Sigmoid colon (tissue), 4 donors: ENCODE measurements around the gene FAU.

Source experiments
- EP300 ChIP-seq, 4 donors: sonication (generic); formaldehyde crosslinking; IDR thresholded peaks; one replicate each; pipeline ENCODE4 v1.6.1; 2017; ENCODE audit warnings: antibody characterized with exemption in 4 of 4
- POLR2A ChIP-seq, 2 donors: fragments of 450-650 bp; IDR thresholded peaks; one replicate each; pipeline ENCODE4 v1.6.1; 2016; ENCODE audit warnings: antibody characterized with exemption in 2 of 2, mild to moderate bottlenecking in 2 of 2, moderate library complexity in 2 of 2
- TF ChIP-seq, protein P1 (sequence below), 4 experiments: fragments of 450-650 bp in 3 of 4; fragments of 200-600 bp in 1 of 4; IDR thresholded peaks; one replicate each; pipeline ENCODE4 v1.5.1; 2016 to 2019; ENCODE audit warnings: antibody characterized with exemption in 4 of 4, mild to moderate bottlenecking in 3 of 4, moderate library complexity in 2 of 4

DNA sequence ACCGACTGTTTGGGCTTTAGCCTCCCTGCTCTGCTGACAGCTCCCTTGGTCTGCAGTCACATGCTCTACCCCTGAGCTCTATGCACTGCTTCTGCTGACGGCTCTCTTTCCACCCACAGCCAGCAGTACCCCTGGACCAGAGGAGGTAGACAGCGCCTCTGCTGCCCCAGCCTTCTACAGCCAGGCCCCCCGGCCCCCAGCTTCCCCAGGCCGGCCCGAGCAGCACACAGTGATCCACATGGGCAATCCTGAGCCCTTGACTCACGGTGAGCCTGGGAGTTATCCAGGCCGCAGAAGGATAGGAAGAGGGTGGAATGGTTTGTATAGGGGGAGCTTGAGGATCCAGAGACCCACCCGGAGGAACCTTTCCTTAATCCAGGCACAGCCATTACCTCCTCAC is 35.1 kb downstream of the FAU start:
- TF ChIP-seq, protein P1, sequence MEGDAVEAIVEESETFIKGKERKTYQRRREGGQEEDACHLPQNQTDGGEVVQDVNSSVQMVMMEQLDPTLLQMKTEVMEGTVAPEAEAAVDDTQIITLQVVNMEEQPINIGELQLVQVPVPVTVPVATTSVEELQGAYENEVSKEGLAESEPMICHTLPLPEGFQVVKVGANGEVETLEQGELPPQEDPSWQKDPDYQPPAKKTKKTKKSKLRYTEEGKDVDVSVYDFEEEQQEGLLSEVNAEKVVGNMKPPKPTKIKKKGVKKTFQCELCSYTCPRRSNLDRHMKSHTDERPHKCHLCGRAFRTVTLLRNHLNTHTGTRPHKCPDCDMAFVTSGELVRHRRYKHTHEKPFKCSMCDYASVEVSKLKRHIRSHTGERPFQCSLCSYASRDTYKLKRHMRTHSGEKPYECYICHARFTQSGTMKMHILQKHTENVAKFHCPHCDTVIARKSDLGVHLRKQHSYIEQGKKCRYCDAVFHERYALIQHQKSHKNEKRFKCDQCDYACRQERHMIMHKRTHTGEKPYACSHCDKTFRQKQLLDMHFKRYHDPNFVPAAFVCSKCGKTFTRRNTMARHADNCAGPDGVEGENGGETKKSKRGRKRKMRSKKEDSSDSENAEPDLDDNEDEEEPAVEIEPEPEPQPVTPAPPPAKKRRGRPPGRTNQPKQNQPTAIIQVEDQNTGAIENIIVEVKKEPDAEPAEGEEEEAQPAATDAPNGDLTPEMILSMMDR (IDR thresholded peaks at IDR 0.05): no peak
- TF ChIP-seq POLR2A (IDR thresholded peaks at IDR 0.05) (no peak), EP300 (IDR thresholded peaks at IDR 0.05) (no peak)
